ENCODE results near the gene PDLIM1. TPM values are rescaled to one million over a fixed set of nuclear protein-coding genes. Genes with fewer than 3 reads are reported as not detected.

The PDLIM1 gene
- total and polyA plus RNA-seq, 9 donors = 6.1 to 76.7 (median 47.8) TPM

DNA sequence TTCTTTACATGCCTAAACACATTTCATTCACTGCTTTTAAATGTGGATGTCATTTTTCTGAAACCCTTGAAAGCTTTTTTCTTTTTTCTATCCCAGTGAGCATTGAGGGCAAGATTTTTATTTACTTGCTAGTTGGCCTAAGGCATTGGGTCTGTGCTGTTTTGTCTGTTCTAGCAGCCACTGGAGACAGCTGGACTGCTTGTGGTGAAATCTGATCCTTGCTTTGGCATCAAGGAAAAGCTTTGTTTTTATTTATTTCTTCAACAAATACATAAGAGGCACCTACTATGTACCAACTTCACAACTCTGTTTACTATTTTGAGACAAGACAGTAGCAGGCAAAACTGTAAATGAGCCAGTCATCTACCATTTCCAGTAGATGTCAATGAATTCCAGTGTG lies 28.4 kb upstream of the PDLIM1 start:
- Histone ChIP-seq H3K27me3 (ENCODE audit: control insufficient read depth, insufficient read depth, low read length) (no peaks in the 10 kb centered on the region), H3K36me3 (ENCODE audit: control insufficient read depth, insufficient read depth, low read length) (peaks cover 18% of the 10 kb centered on the region), H3K27ac (ENCODE audit: low read length) (no peak overlapping the region), H3K9me3 (replicated peaks; ENCODE audit: control insufficient read depth, low read depth, low read length) (no peaks in the 10 kb centered on the region), H3K4me1 (ENCODE audit: control insufficient read depth, insufficient read depth, low read length) (no peaks in the 10 kb centered on the region), H3K4me3 (ENCODE audit: low read length) (no peak overlapping the region)
- DNase-seq = no peak

DNA sequence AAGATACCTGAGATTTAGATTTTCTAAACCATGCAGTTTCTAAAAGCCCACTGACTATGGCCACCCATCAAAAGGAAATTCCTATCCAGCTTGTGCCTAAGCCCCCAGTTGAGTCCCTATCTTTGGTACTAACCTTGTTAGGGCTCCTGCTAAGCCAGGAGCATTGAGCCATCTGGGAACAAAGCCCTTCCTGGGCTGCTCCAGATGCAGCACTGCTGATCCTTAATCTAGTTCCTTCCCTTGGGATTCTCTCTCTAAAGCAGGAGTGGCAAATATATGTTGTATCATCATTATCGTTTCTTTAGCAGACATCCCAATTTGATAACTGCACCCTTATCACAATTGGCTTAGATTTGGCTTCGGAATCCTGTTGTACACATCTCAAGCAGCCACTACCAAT lies 24.7 kb upstream of the PDLIM1 start:
- Histone ChIP-seq H3K27me3 (ENCODE audit: control insufficient read depth, insufficient read depth, low read length) (no peaks in the 10 kb centered on the region), H3K4me1 (ENCODE audit: control insufficient read depth, insufficient read depth, low read length) (no peaks in the 10 kb centered on the region), H3K4me3 (ENCODE audit: low read length) (no peak overlapping the region), H3K9me3 (replicated peaks; ENCODE audit: control insufficient read depth, low read depth, low read length) (no peaks in the 10 kb centered on the region), H3K27ac (ENCODE audit: low read length) (no peak overlapping the region), H3K36me3 (ENCODE audit: control insufficient read depth, insufficient read depth, low read length) (peaks cover 13% of the 10 kb centered on the region)
- no peak for DNase-seq
- no CpG with 5 or more reads among the region's 2 CpGs for WGBS (ENCODE audit: insufficient coverage)

DNA sequence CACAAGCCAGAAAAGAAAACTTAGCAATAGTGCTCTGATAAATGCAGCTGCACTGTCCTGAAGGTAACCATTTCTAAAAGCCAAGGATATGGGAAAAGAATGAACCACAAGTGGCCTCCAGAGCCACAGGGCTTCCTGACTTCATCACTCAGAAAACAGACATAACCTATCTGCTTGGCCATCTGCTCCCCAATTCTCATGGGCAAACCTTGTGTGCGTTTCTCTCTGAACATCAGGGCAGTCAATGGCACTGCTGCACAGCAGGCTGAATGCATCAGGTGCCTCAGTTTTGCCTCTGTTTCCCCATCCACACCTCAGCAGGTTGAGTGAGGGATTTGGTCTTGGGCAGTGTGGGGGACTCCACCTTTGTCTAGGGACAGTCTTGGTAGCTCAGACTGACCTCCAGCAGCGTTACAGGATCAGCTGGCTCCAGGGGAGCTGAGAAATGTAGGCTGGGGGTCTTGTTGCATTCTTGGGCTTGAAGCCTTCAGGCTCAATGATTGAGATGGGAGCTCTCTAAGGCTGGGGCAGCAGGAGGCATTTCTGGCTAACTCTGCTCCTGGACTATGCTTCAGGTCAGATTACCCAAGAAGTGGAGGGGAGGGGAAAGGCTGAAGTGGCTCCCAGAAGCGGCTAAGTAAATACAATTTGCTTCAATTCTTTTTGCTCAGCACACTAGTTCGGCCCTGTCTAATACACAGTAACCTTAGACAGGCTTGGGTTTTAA lies 23.6 kb upstream of the PDLIM1 start:
- H3K27me3 ChIP-seq (ENCODE audit: control insufficient read depth, insufficient read depth, low read length) = no peaks in the 10 kb centered on the region
- no peak for DNase-seq
- H3K36me3 ChIP-seq (ENCODE audit: control insufficient read depth, insufficient read depth, low read length) = peaks cover 13% of the 10 kb centered on the region
- no peak overlapping the region for H3K27ac ChIP-seq (ENCODE audit: low read length)
- no peak overlapping the region for H3K4me3 ChIP-seq (ENCODE audit: low read length)
- 83% methylated on average over 4 of the region's 4 CpGs for WGBS (ENCODE audit: insufficient coverage)
- no peaks in the 10 kb centered on the region for H3K4me1 ChIP-seq (ENCODE audit: control insufficient read depth, insufficient read depth, low read length)
- H3K9me3 ChIP-seq (replicated peaks; ENCODE audit: control insufficient read depth, low read depth, low read length) = no peaks in the 10 kb centered on the region

DNA sequence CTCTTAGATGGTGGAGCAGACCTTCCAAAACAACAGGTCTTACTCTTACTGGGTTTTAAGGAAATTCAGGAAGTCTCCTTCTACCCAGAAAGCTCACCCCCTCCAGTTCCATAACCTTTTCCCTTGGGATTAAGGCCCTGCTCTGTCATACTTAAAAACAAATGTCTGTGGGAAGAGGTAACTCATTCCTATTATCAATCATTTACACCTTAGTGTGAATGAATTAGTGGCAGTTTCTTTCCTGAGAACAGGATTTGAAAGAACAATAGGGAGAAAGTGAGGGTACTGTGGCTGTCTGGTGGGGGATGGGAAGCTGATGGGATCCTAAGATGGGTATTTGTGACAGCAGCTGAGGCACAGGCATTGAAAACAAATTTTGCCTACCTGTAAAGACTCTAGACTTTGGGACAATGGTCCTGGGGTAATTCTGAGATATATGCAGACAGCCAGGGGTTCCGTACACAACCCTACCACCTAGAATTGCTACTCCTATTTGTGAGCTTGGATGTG lies 22.2 kb upstream of the PDLIM1 start:
- no peak overlapping the region for H3K27ac ChIP-seq (ENCODE audit: low read length)
- H3K27me3 ChIP-seq (ENCODE audit: control insufficient read depth, insufficient read depth, low read length) = no peaks in the 10 kb centered on the region
- DNase-seq = no peak
- WGBS (ENCODE audit: insufficient coverage) = no CpG with 5 or more reads among the region's 1 CpG
- H3K9me3 ChIP-seq (replicated peaks; ENCODE audit: control insufficient read depth, low read depth, low read length) = no peaks in the 10 kb centered on the region
- no peaks in the 10 kb centered on the region for H3K4me1 ChIP-seq (ENCODE audit: control insufficient read depth, insufficient read depth, low read length)
- H3K36me3 ChIP-seq (ENCODE audit: control insufficient read depth, insufficient read depth, low read length) = peaks cover 13% of the 10 kb centered on the region
- no peak overlapping the region for H3K4me3 ChIP-seq (ENCODE audit: low read length)

DNA sequence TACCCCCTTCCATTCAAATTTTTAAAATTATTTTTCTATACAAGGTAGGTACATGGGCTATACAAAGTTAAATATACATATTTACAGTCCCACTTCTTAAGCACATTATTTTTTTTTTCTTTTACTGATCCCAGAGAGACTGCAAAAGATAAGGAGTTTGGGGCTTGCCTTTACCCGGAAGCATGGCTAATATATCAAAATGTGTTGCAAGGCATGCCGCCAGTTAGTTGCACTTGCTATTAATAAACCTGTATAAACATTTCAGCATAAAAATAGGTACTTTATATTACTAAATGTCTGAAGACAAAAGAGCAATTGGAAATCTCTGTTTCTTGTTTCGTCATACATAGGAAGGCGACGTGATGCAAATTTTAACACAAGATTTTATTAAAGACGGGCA lies 21.5 kb upstream of the PDLIM1 start:
- Histone ChIP-seq H3K9me3 (replicated peaks; ENCODE audit: control insufficient read depth, low read depth, low read length) (no peaks in the 10 kb centered on the region), H3K4me1 (ENCODE audit: control insufficient read depth, insufficient read depth, low read length) (no peaks in the 10 kb centered on the region), H3K27me3 (ENCODE audit: control insufficient read depth, insufficient read depth, low read length) (no peaks in the 10 kb centered on the region), H3K4me3 (ENCODE audit: low read length) (no peak overlapping the region), H3K36me3 (ENCODE audit: control insufficient read depth, insufficient read depth, low read length) (peaks cover 13% of the 10 kb centered on the region), H3K27ac (ENCODE audit: low read length) (no peak overlapping the region)
- DNase-seq = no peak
- WGBS (ENCODE audit: insufficient coverage) = no CpG with 5 or more reads among the region's 6 CpGs

DNA sequence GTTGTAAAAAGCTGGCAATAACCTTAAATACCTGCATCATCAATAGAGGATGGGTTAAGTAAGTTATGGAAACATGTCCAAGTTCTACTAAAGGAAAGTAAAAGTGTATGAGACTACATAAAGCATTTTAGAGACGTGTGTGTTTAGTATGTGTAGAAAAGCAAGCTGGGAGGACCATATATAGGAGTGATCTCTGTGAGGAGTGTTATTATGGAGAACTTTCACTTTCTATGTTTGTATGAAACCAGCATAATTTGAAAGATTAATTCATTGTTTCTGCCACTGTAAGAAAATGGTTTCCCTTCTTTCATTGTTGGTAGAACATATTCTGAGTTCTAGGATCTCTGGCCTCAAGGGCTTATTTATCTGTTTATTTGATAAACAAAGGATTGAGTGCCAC lies 19.2 kb upstream of the PDLIM1 start:
- Histone ChIP-seq H3K27ac (ENCODE audit: low read length) (no peak overlapping the region), H3K9me3 (replicated peaks; ENCODE audit: control insufficient read depth, low read depth, low read length) (no peaks in the 10 kb centered on the region), H3K36me3 (ENCODE audit: control insufficient read depth, insufficient read depth, low read length) (peaks cover 11% of the 10 kb centered on the region), H3K4me3 (ENCODE audit: low read length) (no peak overlapping the region), H3K27me3 (ENCODE audit: control insufficient read depth, insufficient read depth, low read length) (no peaks in the 10 kb centered on the region), H3K4me1 (ENCODE audit: control insufficient read depth, insufficient read depth, low read length) (no peaks in the 10 kb centered on the region)
- 20% methylated on average over 1 of the region's 1 CpG for WGBS (ENCODE audit: insufficient coverage)
- no peak for DNase-seq

DNA sequence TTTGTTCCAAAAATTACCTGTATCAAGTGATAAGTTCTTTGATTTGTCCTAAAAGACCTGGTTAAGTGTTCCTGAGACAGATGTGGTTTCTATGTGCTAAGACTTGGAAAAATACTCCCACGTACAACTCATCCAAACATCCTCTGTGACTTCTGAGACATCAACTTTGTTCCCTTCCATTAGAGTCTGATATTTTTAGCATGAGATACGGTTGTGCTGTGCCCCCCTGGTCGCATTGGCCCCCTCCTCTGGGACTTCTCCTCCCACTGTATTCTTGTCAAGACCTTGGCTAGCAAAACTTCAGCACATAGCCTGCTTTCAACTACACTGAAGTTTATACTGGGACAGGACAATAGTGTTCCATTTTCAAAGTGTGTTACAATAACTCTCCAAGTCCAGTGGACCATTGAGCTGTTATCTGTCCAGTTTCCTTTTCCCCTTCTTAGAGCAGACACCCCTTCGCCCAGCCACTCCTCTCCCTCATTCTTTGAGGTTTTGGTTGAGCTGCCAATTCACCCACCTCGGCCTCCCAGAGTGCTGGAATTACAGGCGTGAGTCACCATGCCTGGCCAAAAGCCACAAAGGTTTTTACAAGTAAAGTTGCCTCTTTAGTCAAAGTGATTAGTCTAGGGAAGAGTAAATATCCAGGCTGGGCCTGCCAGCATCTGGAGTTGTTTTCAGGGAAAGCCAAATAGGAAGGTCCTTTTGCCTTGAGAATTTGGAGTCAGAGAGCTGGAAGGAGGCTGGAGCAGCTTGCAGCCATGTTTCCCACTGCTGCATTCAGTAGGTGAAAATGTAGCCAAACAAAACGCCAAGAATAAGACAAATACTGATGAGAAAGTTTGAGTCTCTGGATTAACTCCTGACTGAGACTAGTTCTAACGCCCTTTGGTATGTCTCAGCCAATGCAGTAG lies 17.8 kb upstream of the PDLIM1 start:
- 37% methylated on average over 5 of the region's 8 CpGs for WGBS (ENCODE audit: insufficient coverage)
- H3K27me3 ChIP-seq (ENCODE audit: control insufficient read depth, insufficient read depth, low read length) = no peaks in the 10 kb centered on the region
- peak; percentile 46 for DNase-seq
- no peaks in the 10 kb centered on the region for H3K4me1 ChIP-seq (ENCODE audit: control insufficient read depth, insufficient read depth, low read length)
- H3K27ac ChIP-seq (ENCODE audit: low read length) = no peak overlapping the region
- no peak overlapping the region for H3K4me3 ChIP-seq (ENCODE audit: low read length)
- no peaks in the 10 kb centered on the region for H3K9me3 ChIP-seq (replicated peaks; ENCODE audit: control insufficient read depth, low read depth, low read length)
- H3K36me3 ChIP-seq (ENCODE audit: control insufficient read depth, insufficient read depth, low read length) = peaks cover 3% of the 10 kb centered on the region

DNA sequence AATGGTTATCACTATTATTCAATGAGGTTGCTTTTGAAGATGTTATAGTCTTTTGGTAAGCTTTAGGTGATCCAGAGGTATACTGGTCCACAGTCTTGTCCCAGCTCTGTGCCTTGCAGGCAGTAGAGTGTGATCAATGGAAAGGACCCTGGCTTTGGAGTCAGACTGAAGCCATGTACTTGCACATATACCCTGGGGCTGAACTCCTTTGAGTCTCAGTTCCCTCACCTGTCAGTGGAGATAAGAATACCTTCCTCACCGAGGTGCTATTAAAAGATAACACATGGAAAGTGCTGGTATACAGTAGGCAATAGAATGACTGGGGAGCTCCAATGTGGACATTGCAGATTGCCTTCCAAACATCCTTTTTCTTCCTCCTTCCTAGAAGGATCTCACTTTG lies 16.0 kb upstream of the PDLIM1 start:
- no peaks in the 10 kb centered on the region for H3K9me3 ChIP-seq (replicated peaks; ENCODE audit: control insufficient read depth, low read depth, low read length)
- no CpG with 5 or more reads among the region's 1 CpG for WGBS (ENCODE audit: insufficient coverage)
- no peaks in the 10 kb centered on the region for H3K4me1 ChIP-seq (ENCODE audit: control insufficient read depth, insufficient read depth, low read length)
- no peak overlapping the region for H3K27ac ChIP-seq (ENCODE audit: low read length)
- no peaks in the 10 kb centered on the region for H3K36me3 ChIP-seq (ENCODE audit: control insufficient read depth, insufficient read depth, low read length)
- no peak overlapping the region for H3K4me3 ChIP-seq (ENCODE audit: low read length)
- no peaks in the 10 kb centered on the region for H3K27me3 ChIP-seq (ENCODE audit: control insufficient read depth, insufficient read depth, low read length)
- DNase-seq = no peak

DNA sequence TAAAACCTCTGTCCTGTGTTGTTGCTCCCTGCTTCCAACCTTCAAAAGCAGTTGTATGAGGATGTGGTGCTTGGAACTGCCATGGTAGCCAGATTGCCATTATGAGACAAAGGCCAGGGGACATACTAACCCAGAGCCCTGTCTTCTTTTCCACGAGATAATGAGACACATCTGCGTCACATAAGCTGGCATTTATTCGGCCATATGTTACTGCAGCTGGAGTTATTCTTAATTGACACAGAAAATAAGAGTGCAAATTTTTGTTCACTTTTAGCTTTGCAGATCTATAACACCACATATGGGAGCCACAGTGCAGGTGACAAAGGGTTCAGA lies 15.5 kb upstream of the PDLIM1 start:
- no peak for DNase-seq
- H3K27ac ChIP-seq (ENCODE audit: low read length) = no peak overlapping the region
- H3K9me3 ChIP-seq (replicated peaks; ENCODE audit: control insufficient read depth, low read depth, low read length) = no peaks in the 10 kb centered on the region
- no peaks in the 10 kb centered on the region for H3K4me1 ChIP-seq (ENCODE audit: control insufficient read depth, insufficient read depth, low read length)
- H3K4me3 ChIP-seq (ENCODE audit: low read length) = no peak overlapping the region
- WGBS (ENCODE audit: insufficient coverage) = no CpG with 5 or more reads among the region's 3 CpGs
- H3K36me3 ChIP-seq (ENCODE audit: control insufficient read depth, insufficient read depth, low read length) = no peaks in the 10 kb centered on the region
- H3K27me3 ChIP-seq (ENCODE audit: control insufficient read depth, insufficient read depth, low read length) = no peaks in the 10 kb centered on the region

DNA sequence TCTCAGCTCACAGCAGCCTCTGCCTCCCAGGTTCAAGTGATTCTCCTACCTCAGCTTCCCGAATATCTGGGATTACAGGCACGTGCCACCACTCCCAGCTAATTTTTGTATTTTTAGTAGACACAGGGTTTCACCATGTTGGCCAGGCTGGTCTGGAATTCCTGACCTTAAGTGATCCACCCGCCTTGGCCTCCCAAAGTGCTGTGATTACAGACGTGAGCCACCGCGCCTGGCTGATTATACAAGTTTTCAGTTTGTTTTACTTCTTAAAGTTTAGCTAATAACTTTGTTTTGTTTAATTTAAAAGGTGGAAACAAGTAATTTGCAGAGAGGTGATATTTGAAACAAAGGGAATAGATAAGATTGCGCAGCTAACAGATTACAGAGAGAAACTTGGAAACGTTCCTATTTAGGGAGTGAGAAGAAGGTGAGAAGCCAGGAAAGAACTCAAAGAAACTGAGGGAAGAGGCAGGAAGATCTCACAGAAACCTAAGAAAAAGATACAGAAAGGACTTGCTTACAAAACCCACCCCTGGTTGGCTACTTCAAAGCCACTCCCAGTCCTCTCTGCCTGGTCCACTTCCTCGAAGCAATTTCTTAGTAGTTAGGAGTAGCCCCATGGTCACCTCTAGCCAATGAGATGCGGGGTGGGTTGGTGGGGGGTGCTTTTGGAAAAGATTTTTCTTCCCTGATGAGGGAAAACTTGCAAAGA lies 15.0 kb upstream of the PDLIM1 start:
- H3K27ac ChIP-seq (ENCODE audit: low read length) = no peak overlapping the region
- H3K27me3 ChIP-seq (ENCODE audit: control insufficient read depth, insufficient read depth, low read length) = no peaks in the 10 kb centered on the region
- WGBS (ENCODE audit: insufficient coverage) = no CpG with 5 or more reads among the region's 10 CpGs
- DNase-seq = no peak
- H3K4me3 ChIP-seq (ENCODE audit: low read length) = no peak overlapping the region
- H3K9me3 ChIP-seq (replicated peaks; ENCODE audit: control insufficient read depth, low read depth, low read length) = no peaks in the 10 kb centered on the region
- no peaks in the 10 kb centered on the region for H3K4me1 ChIP-seq (ENCODE audit: control insufficient read depth, insufficient read depth, low read length)
- H3K36me3 ChIP-seq (ENCODE audit: control insufficient read depth, insufficient read depth, low read length) = no peaks in the 10 kb centered on the region

Data from muscle of leg (tissue), 11 donors.